ENCODE data around the gene TBL3.
"Not testable (repeated sequence)": the region's sequence is repeated elsewhere in the genome, so short reads cannot be mapped to it uniquely, and the experiment has no call there.

Gene TBL3

GRCh38 chr16:1971796-1972489, at the start of gene TBL3:
Gene TBL3 (plus strand): TSS chr16:1972053. CDS start chr16:1972165, 112 bp downstream.
- DNase-seq (ENCODE audit: low read depth in 2 of 2), result peak; percentile 91 to 95

- no peak for DNase-seq (ENCODE audit: low read depth in 2 of 2)
Measured at GRCh38 chr16:1922357-1922756, 49.5 kb upstream of the TBL3 start.

- no peak for DNase-seq (ENCODE audit: low read depth in 2 of 2)
Measured at GRCh38 chr16:1923299-1924034, 48.4 kb upstream of the TBL3 start.

- DNase-seq (ENCODE audit: low read depth in 2 of 2), result no peak
Measured at GRCh38 chr16:1924095-1924494, 47.8 kb upstream of the TBL3 start.

GRCh38 chr16:1926271-1926670, 45.6 kb upstream of the TBL3 start:
- no peak for DNase-seq (ENCODE audit: low read depth in 2 of 2)

DNA sequence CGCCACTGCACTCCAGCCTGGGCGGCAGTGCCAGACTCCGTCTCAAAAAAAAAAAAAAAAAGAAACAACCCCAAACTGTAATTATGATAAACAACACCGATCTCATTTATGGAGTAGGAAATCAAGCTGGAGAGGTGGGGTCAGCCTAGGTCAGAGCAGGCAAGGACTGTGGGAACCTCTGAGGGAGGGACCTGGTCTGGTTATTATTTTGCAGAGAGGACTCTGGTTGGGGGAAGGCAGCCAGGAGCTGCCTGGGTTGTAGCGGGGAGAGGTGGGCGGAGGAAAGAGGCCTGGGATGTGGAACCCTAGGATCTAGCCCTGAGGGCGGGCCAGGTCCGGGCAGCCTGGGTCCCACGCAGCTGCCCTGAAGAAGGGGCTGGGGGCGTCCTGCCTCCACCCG, 42.7 kb upstream of the TBL3 start:
- no peak for DNase-seq (ENCODE audit: low read depth in 2 of 2)

GRCh38 chr16:1929578-1930337, 42.1 kb upstream of the TBL3 start:
- DNase-seq (ENCODE audit: low read depth in 2 of 2), result peak; percentile 86 to 89

DNA sequence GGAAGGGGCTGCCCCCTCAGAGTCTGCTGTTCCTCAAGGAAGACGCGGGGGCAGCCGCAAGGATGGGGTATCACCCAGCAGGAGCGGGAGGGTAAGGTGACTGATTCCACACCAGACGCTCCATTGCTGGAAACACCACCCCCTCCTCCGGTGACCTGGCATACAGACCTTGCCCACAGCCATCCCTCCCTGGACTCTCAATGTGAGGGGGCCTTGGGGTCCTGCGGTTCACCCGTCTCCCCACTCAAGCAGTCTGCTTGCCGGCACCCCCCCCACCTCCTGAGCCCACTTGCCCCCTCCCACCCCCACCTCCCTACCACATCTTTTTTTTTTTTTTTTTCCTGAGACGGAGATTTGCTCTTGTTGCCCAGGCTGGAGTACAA, 41.5 kb upstream of the TBL3 start:
- DNase-seq (ENCODE audit: low read depth in 2 of 2), result no peak

DNA sequence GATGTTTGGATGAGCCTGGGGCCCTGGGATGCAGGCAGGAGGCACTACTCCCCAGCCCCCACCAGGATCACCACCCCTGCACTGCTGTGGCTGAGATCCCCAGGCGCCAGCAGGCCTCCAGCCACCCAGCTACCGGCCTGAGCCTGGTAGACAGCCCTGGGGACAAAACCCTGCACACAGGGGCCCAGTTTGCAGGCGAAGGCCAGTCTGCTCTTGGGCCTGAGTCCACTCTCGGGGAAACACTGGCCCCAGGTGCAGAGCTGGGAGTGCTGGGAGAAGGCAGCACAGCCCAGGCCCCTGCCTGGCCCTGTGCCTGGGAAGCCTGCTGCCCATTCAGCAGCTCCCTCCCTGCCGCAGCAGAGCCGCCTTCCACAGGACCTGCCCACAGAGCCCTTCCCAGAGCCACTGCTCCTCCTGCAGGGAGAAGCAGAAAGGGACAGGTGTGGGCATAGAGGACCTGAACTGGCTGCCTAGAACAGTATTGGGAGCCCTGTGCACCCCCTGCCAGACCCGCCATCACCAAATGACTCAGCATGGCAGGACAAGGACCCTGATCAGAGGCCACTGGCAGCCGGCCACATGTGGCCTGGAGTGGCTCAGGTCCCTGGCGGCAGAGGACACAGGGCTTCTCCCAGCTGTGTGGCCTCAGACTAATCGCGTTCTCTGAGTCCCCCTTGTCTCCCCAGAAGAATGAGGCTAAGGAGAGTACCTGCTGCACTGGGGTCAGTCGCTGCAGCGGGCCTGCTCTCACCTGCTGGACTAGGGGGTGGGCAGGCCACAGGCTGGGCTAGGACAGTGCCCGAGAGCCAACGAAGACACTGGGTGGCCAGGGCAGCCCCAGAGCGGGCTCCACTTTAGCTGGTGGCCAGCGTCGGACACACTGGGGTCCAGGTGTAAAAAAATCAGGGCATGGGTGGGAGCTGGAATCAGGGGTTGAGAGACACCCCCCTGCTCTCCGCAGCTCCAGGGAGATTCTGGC, 39.5 kb upstream of the TBL3 start:
- DNase-seq (ENCODE audit: low read depth in 2 of 2), result no peak

DNA sequence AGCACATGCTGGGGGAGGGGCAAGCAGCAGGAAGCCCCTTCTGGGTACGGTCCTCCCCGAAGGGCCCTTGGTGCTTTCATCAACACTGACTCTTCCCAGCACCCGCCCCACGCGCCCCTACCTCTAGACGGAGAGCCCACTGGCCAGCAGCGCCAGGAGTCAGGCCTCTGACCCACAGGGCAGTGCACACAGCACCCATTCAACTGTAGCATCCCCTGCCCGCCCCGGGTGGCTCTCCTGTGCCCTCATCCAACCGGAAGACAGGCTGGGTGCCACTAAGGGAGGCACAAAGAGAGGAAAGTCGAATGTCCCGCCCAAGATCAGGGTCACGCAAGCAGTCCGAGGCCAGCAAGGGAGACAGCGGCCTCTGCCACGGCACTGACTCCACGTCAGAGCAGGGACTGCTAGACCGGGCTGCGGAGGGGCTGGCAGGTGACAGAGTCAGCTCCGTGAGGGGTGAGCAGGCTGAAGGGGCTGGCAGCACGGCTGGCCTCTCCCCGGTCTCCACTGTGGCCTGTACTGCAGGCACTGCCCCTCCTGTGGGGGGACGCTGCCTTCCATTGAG, 38.7 kb upstream of the TBL3 start:
- no peak for DNase-seq (ENCODE audit: low read depth in 2 of 2)

DNA sequence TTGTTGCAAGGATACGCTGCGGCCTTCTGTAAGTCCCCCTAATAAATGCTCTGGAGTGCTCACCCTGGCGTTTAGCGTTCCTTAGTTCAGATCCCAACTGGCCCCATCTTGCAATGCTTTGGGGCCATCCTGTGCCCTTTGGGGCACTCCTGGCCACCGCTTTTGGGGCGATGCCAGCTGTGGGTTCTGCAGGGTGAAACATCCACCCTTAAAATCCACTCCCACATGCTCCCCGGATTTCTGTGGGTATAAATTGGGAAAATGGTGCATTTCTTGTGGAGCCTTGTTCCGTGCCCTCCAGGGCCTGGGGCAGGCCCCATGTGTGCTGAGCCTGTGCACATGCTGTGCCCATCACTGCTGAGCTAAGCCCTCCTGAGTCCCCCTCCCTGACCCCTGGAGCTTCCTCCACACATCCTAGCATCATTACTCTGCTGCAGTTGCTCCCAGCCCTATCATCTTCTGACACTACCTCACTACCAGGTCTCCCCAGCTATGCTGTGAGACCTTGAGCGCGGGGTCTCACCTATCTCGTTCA, 34.8 kb upstream of the TBL3 start:
- DNase-seq (ENCODE audit: low read depth in 2 of 2), result no peak

DNA sequence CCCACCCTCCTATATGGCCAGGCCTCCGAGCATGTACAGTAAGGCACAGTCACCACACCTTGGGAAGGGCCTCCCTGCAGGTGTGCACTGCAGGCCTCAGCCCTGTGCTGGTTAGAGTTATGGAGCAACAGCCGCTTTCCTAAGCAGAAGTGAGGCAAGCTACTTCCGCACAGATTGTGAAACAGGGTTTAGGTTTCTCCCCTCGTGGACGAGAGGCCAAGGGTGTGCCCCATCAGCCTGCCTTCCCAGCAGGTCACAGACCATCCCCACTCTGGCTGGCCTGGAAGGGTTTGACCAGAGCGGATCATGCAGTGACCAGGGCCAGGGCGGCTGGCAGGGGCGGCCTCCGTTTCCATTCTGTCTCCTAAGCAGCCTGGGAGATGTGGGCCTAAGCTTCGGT, 33.5 kb upstream of the TBL3 start:
- no peak for DNase-seq (ENCODE audit: low read depth in 2 of 2)

DNA sequence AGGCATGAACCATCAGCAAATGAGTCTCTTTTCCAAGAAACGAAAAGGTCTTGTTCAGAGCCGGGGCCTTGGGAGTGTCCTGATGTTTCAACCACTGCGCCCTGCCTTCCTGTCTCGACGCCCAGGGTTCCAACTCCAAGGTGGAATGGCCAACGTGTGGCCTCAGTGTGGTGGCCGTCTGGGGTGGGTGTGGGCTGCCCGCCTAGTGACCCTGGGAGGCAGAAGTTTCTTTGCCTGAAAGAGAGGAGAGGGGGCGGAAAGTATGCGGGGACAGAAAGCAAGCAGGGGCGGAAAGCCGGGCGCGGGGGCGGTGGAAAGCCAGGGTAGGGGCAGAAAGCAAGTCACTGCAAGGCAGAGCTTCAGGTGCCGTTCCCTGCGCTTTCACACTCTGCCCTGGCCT, 32.9 kb upstream of the TBL3 start:
- DNase-seq (ENCODE audit: low read depth in 2 of 2), result no peak

DNA sequence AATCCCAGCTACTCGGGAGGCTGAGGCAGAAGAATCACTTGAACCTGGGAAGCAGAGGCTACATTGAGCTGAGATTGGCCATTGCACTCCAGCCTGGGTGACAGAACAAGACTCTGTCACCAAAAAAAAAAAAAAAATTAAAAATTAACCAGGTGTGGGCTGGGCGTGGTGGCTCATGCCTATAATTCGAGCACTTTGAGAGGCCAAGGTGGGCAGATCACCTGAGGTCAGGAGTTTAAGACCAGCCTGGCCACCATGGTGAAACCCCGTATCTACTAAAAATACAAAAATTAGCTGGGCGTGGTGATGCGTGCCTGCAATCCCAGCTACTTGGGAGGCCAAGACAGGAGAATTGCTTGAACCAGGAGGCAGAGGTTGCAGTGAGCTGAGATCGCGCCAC, 32.0 kb upstream of the TBL3 start:
- not testable (repeated sequence) for DNase-seq (ENCODE audit: low read depth in 2 of 2)

DNA sequence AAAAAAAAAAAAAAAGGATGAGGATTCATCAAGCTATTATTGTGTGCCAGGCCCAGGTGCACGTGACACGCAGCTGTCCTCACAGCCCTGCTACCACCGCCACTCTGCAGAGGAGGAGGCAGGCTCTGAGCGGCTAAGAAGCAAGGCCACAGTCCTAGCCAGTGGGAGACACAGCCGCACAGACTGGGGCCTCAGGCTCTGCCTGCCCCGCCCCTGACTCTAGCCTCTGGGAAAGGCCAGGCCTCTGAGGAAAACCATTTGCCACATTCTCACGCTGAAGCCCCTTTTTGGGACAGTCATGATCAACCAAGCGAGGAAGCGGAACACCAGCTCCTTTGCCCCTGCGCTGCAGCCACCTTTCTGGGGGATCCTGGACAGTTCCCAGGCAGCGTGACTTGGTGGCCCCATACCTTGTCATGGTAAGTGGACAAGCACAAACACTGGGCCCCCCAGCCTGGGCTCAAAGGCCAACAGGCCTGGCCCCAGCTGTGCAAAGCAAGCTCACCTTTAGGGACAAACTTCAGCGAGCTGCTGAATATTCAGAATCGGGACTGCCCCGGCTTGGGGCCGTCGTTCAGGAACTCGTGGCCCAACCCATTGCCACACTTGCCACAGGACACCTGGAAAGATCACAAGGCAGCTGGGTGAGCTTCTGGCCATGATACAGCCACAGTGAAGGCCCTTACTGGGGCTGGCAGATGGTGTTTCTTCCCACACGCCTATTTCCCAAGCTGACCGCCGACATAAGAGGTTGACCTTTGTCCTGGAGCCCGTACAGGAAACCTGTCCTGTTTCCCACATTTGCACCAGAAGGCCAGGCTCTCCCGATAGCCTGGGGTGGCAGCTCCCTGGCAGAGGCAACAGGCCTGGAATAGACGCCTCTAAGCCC, 31.3 kb upstream of the TBL3 start:
- DNase-seq (ENCODE audit: low read depth in 2 of 2), result no peak

DNA sequence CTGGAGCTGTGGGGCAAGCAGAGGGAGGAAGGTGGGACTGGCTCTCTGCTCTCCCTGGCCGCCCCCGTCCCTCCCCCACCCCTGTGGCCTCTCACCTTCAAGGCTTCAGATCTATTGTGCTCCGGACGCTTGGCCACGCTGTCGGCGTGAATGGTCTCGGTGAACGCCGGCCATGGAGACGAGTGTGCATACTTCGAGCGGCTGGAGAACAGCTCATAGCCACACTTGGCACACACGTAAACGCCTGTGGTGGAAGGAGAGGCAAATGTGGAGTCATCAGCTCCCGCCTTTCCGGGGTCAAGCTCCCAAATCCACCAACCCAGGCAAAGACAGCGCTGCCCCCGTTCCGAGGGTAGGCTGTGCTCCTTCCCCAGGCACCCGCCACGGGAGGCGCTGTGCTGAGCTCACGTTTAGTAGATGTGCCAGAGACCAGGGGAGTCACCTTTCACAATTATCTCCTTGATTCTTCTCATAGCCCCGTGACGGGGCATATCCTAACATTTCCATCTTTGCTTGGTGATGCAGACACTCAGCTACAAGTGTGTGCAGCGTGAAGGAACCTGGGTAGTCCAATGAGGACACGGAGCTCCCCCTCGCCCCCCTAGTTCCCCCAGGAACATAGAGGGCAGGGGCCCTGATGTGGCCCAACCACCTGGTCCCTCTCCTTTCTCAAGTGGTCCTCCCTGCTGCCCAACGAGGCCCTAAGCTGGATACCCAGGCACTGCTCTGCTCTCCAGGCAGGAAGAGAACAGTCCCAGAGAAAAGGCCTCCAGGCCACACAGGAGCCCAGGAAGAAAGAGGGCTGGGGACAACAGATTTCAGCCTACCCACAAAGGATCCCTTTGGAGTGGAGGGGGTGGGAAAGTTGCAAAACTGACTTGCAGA, 30.4 kb upstream of the TBL3 start:
- DNase-seq (ENCODE audit: low read depth in 2 of 2), result no peak

GRCh38 chr16:1942047-1942809, 29.6 kb upstream of the TBL3 start:
- no peak for DNase-seq (ENCODE audit: low read depth in 2 of 2)

Data from stimulated activated CD8-positive, alpha-beta memory T cell treated with anti-CD3 and anti-CD28 coated beads, Interleukin-7, amount 100 ng/mL, for 1 hour (primary cell).